Peyer's patch (tissue), 4 donors: ENCODE measurements around the gene CLC.

Experiments
- CTCF ChIP-seq, 6 experiments: fragments of 450-650 bp in 4 of 6; fragments of 200-600 bp in 2 of 6; sonication (generic) in 1 of 6; IDR thresholded peaks; one replicate each; pipeline ENCODE4 v1.5.1; 2017 to 2019; ENCODE audit warnings: antibody characterized with exemption in 6 of 6, mild to moderate bottlenecking in 3 of 6, moderate library complexity in 1 of 6
- POLR2A ChIP-seq, 2 donors: fragments of 450-650 bp; IDR thresholded peaks; one replicate each; pipeline ENCODE4 v1.5.1; 2017; ENCODE audit warnings: antibody characterized with exemption in 2 of 2, mild to moderate bottlenecking in 2 of 2, moderate library complexity in 2 of 2

GRCh38 chr19:39728040-39728439 is 9.8 kb downstream of the CLC start:
- TF ChIP-seq POLR2A (IDR thresholded peaks at IDR 0.05) (no peak), CTCF (IDR thresholded peaks at IDR 0.05) (no peak)
